ENCODE results near the gene MRPL4.
"Not testable (repeated sequence)": the region's sequence is repeated elsewhere in the genome, so short reads cannot be mapped to it uniquely, and the experiment has no call there.

Gene MRPL4

DNA sequence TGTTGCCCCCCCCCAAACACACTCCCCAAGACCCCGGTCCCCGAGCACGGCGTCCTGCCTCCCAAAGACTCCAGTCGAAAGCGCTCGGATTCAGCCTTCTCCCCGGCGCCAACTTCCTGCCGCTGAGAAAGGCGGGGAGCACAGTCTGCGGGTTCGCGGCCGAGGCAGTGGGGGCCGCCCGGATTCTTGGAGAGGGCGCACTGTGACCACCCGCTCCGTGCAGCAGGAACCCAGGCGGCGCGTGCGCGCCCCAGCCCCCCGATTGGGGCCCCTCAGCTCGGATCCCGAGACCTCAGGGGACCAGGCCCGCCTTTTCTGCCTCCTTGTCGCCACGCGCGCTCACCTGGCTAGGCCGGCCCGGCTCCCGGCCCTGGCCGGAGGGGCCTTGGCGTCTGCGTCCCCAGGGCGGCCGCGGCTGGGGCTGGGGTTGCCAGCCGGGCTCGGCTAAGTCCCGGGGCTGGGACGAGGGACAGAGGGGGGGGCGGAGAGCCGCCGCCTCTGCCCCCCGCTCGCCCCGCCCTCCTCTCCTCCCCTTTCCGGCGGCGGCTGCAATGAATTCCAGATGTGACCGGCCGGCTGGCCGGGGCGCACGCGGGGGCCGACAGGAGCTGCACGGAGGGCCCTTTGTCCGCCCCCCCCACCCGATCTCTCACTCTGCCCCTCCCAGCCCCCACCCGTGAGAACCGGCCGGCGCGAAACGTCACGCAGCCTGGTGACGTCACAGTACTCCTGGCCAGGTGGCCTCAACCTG, 21.0 kb upstream of the MRPL4 start, which contains the start of gene S1PR2:
Gene S1PR2 (minus strand): TSS at position 471 of the 751 bp plus-strand sequence. CDS start 6,426 bp downstream, outside the sequence.
- FAIRE-seq = no peak

DNA sequence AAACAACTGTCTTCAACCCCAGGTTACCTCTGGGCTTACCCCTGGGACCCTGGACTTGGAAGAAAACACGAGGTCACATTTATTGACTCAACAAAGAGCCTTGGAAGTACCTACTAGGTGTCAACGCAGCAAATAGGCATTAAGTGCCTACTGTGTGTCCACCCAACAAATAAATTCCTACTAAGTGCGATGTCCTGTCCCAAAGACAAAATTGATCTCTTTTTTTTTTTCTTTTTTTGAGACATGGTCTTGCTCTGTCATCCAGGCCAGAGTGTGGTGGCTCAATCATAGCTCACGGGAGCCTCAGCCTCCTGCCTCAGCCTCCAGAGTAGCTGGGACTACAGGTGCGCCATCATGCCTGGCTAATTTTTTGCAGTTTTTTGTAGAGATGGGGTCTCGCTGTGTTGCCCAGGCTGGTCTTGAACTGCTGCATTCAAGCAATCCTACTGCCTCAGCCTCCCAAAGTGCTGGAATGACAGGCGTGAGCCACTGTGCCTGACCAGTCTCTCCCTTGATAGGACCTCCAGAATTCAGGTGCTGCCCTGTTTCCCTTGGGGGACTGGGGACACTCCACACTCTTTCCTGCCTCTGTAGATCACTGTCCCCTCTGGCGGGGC, 20.3 kb upstream of the MRPL4 start:
- no peak for FAIRE-seq

DNA sequence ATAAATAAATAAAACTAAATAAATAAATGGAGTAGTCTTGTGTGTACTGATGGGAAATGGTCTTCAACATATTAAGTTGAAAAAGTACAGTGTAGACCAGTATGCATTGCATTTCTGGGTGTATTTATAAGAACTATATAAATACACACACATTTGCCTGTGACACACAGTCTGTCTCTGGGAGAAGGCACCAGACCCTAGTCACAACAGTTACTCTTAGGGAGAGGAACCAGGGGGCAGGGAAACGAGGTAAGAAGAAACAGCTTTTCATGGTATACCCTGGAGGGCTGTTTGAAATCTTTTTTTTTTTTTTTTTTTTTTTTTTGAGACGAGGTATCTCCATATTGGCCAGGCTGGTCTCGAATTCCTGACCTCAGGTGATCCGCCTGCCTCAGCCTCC, 18.1 kb upstream of the MRPL4 start:
- no peak for FAIRE-seq

DNA sequence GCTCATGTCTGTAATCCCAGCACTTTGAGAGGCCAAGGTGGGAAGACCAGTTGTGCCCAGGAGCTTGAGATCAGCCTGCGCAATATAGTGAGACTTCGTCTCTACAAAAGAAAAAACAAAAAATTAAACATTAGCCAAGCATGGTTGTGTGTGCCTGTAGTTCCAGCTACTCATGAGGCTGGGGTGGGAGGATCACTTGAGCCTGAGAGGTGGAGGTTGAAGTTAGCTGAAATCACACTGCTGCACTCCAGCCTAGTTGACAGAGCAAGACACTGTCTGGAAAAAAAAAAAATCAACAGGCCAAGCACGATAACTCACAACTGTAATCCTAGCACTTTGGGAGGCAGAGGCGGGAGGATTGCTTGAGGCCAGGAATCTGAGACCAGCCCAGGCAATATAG, 17.0 kb upstream of the MRPL4 start:
- FAIRE-seq = no peak

DNA sequence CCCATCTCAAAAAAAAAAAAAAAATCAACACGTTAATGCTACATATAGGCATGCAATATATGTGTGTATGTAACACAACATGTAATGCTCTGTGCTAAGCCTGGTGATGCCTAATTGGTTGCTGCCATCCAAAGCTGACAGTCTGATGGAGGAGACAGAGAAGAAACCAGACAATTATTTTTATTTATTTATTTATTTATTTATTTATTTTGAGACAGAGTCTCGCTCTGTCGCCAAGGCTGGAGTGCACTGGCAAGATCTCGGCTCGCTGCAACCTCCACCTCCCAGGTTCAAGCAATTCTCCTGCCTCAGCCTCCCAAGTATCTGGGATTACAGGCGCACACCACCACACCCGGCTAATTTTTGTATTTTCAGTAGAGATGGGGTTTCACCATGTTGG, 16.6 kb upstream of the MRPL4 start:
- FAIRE-seq = not testable (repeated sequence)

DNA sequence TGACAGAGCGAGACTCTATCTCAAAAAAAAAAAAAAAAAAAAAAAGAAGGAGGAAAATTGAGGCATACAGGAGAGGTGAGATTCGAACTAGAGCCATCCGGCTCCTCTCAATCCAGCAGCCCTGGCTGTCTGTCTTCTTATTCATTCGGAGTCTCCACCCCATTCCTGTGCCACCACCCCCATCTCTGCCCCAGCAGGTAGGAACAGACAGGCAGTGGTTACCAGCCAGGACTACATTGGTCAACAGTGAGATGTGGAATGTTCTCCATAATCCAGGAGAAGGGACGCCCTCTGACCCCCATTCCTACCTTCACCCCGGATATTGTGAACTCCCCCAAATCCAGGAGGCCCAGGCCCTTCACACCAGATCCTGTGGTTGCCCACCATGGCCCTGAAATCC, 14.3 kb upstream of the MRPL4 start:
- no peak for FAIRE-seq

DNA sequence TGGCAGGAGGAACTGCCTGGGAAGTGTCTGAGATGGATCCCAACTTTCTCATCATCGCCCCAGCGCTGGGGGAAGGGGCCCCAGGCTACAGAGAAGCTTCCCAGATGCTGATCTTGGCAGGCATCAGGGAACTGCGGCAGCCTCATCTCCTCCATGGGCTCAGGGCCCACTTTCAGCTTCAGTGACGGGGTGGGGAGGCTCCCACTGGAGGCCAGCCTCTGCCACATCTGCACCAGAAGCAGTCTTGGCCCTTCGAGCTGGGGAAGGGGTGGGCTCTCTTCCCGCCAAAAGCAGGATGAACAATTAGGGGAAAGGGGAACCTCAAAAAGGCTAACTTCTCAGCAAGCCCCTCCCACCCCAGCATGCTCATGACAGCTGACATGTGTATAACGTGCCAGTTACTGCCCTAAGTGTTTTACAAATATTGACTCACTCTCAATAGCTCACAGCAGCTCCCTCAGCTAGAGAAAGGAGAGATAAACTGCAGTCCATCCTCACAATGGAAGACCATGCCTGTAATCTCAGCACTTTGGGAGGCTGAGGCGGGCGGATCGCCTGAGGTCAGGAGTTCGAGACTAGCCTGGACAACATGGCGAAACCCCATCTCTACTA, 13.7 kb upstream of the MRPL4 start:
- no peak for FAIRE-seq

DNA sequence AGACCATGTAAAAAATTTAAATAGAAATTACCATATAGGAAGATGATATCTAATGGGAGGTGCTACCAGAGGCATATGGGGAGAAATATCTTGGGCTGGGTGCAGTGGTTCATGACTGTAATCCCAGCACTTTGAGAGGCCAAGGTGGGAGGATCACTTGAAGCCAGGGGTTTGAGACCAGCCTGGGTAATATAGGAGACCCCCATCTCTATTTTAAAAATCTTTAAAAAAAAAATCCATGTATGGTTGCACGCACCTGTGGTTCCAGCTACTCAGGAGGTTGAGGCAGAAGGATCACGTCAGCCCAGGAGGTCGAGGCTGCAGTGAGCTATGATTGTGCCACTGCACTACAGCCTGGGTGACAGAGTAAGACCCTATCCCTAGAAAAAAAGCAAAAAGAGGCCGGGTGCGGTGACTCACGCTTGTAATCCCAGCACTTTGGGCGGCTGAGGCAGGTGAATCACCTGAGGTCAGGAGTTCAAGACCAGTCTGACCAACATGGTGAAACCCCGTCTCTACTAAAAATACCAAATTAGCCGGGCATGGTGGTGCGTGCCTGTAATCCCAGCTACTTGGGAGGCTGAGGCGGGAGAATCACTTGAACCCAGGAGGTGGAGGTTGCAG, 10.1 kb upstream of the MRPL4 start:
- not testable (repeated sequence) for FAIRE-seq

DNA sequence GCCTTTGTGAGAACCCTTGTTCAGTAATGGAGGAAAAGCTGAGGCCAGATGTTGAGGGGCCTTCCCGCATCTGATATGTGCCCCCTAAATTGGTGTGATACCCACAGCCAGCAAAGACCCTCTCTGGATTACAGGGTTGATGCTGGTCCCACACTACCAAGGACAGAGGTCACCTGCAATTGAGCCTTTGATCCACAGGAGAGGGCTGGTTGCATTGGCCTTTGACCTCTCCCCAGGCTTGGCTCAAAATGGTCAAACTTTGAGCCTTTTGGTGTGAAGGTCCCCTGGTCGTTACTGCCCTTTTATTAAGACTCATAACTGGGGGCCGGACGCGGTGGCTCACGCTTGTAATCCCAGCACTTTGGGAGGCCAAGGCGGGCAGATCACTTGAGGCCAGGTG, 8.4 kb upstream of the MRPL4 start:
- FAIRE-seq = no peak

DNA sequence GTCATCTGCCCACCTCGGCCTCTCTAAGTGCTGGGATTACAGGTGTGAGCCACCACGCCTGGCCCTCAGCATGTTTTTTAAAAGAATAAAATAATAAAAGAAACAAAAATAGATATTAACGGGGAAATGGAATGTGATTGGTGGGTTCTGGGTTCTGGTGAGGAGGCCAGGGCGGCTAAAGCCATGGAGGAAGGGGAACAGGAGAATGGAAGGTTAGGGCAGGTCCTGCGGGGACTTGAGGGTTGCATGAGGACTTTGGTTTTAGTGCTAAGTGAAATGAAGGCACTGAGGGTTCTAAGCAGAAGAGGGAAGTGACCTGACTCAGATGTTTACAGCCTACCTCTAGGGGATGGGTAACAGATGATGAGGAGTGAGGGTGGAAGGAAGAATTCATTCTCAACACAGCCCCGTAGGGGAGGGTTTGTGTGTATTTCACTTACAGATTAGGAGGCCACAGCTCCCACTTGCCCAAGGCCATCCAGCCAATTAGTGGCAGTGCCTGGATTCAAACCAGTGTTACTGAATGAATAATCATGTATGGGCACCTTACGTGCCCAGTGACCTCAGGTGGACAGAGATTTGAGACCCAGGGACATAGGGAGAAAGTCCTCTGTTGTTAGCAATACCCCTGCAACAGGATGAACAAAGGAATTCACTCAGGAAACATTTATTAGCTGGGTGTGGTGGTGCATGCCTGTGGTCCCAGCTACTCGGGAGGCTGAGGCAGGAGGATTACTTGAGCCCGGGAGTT, 6.7 kb upstream of the MRPL4 start:
- no peak for FAIRE-seq

DNA sequence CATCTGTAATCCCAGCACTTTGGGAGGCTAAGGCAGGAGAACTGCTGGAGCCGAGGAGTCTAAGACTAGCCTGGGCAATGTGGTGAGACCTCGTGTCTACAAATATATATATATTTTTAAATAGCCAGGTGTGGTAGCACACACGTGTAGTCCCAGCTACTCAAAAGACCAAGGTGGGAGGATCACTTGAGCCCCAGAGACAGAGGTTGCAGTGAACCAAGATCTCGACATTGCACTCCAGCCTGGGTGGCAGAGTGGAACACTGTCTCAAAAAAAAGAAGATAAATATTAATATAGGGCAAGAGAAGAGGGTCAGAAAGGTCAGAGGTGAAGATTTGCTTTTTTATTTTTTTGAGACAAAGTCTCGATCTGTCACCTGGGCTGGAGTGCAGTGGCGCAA, 5.5 kb upstream of the MRPL4 start:
- no peak for FAIRE-seq

DNA sequence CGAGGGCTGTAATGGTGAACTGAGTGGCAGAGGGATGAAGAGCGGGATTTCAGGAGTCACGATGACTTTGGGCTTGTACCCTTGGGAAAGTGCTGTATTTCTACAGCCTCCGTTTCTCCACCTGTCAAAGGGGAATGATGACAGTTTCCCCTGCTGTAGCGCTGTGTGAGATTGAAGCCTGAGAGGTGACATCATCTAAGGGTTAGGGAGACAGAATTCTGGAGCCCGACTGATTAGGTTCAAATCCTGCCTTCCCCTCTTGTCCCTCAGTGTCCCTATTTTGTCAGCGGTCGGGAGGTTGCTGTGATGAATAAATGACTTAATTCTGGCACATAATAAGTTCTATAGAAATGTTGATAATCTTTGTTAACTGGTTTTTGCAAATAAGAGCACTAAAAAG, 693 bp downstream of the MRPL4 start:
- no peak for FAIRE-seq

DNA sequence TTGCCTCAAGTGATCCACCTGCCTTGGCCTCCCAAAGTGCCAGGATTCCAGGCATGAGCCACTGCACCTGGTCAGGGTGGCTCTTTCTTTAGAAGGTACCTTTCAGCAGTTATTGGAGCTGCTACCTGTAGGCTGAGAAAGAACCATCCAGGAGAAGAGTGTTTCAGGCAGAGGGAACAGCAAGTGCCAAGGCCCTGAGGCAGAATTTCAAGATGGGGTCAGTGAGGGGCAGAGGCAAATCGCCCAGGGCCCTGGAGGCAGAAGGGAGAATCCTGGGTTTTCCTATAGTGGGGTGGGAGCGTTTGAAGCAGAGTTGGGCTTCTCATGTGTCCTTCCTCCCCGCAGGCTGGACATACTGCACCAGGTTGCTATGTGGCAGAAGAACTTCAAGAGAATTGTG, 2.2 kb downstream of the MRPL4 start:
- no peak for FAIRE-seq

DNA sequence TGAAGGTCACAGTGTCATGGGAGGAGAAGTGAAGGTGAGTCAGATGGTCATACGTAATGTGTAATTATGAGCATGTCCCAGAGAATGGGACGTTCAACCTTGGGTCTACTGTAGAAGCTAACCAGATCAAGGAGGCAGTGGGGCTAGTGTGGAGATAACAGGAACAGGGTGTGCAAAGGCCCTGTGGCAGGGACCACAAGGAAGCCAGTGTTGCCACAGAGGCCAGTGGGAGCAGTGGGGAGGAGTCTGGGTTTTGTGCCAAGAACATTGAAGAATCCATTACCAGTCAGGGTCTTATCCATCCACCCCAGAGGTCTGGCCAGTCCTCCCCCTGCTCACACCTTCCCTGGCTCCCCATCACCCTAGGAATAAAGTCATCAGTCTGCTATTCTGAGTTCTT, 3.3 kb downstream of the MRPL4 start:
- no peak for FAIRE-seq

DNA sequence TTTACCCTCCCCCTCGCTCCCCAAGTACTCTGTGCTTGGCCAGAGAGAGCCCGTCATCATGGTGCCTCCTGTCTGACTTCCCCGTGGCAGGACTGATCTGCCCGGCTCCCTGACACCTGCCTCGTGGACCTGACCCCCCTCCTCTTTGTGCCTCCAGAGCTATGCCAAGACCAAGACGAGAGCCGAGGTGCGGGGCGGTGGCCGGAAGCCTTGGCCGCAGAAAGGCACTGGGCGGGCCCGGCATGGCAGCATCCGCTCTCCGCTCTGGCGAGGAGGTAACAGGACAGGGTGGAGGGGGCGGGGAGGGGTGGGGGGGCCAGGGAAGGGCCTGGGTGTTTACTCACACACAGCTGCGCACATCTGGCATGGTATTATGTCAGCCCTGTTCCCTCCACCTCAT, 4.5 kb downstream of the MRPL4 start:
- FAIRE-seq = no peak

DNA sequence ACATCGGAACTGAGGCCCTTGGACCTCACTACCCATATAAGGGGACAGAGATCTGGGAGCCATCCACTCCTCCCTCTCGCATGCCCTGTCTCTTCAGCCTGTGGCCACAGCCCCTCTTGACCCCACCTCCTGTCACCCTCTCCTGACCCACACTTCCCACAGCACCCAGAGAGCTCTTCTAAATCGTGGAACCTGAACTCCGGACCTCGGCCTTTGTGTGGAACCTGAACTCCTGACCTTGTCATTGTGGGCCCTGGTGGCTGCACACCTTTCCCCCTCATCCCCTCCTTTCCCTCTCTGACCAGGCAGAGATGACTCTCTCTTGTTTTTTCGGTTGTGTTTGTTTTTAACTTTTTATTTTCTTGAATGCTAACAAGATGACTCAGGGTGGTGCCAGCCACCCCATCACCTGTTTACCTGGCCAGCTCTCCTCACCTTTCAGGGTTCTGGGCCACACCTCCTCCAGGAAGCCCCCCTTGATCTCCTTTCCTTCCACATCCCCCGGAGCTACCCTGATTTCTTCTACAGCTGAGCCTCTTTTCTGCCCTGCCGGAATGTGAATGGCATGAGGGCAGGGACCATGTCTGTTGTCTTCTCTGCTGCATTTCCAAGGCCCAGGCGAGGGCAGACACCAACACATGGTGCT, 5.1 kb downstream of the MRPL4 start:
- FAIRE-seq = no peak

DNA sequence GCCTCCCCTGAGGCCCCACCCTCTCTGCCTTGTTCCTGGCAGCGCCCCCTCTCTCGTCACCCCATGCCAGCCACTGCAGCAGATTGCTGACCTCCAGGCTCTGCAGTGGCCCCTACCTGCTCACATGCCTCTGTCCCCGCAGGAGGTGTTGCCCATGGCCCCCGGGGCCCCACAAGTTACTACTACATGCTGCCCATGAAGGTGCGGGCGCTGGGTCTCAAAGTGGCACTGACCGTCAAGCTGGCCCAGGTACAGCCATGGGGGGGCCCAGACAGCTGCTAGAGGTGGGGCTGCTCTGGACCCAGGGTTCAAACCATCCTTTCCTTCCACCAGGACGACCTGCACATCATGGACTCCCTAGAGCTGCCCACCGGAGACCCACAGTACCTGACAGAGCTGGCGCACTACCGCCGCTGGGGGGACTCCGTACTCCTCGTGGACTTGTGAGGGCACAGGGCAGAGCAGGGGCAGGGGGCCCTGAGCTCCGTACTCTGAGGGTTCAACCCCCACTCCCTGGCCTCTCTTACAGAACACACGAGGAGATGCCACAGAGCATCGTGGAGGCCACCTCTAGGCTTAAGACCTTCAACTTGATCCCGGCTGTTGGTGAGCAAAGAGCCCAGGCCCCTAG, 6.2 kb downstream of the MRPL4 start:
- no peak for FAIRE-seq

DNA sequence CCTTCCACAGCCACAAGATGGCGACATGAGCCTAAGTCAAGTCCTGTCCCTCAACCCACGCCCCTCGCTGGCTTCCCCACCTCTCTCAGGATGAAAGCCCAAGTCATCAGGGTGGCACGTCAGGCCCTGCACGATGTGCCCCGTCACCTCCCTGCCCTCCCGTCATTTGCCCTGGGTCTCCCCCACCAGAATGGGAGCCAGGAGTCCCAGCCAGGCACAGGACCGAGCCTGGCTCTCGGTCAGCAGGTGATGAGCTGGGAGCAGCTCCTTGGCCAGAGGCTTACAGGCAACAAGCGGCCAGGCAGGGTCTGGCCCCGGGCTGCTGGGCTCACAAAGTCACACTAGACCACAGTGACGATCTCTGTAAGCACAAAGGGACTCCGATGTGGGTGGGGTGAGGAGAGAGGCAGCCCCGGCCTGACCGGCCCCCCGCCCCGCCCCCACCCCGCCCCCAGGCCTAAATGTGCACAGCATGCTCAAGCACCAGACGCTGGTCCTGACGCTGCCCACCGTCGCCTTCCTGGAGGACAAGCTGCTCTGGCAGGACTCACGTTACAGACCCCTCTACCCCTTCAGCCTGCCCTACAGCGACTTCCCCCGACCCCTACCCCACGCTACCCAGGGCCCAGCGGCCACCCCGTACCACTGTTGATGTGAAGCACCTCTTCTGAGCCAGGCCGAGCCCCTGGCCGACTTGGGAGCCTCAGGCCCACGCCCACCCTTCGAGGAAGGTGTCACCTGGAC, 7.3 kb downstream of the MRPL4 start:
- FAIRE-seq = no peak

DNA sequence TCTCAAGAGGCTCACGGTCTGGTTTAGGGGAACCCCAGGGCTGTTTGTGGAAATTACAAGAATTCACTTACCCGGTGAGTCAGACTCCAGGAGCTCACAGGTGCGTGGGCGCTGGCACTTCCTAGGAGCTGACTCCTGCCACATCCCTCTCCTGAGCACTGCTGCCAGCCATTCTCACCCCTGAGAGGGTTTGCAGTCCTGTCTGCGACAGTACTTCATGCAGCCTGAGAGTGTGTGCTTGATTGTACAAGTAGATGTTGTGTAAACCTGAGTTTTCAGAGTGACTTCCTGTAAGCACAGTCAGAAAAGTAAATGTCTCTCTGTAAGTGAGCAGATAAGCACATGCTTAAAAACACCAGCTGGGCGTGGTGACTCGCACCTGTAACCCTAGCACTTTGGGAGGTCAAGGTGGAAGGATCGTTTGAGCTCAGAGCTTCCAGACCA, 8.1 kb downstream of the MRPL4 start:
- no peak for FAIRE-seq

DNA sequence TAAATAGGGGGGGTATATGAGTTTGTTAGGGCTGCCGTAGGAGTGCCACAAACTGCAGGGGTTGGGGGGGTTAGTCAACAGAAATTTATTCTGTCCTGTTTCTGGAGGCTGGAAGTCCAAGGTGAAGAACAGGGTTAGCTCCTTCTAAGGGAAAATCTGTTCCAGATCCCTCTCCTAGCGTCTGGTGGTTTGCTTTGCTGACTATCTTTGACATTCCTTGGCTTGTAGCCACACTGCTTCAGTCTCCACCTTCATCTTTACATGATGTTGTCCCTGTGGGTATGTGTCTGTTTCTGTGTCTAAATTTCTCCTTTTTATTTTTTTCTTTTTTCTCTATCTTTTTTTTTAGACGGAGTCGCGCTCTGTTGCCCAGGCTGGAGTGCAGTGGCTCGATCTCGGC, 10.8 kb downstream of the MRPL4 start:
- no peak for FAIRE-seq

DNA sequence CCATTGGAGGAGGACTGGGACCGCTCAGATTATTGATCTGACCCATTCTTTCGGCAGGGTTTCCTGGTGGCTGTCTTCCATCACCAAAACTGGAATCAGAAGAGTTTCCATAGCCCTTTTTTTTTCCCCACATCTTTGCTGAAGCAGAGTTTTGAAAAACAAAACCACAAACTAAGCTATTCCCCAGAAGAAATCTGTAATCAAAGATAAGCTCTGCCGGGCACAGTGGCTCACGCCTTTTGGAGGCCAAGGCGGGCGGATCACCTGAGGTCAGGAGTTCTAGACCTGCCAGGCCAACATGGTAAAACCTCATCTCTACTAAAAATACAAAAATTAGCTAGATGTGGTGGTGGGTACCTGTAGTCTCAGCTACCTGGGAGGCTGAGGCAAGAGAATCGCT, 14.7 kb downstream of the MRPL4 start:
- FAIRE-seq = no peak
